ENCODE data around the gene KCNG2.

Gene KCNG2

GRCh38 chr18:79785831-79786230 lies 11.9 kb upstream of the KCNG2 start:
- DNase-seq, result no peak

- no peak for DNase-seq
These were observed 11.4 kb upstream of the KCNG2 start for GRCh38 chr18:79786304-79786703.

- no peak for DNase-seq
These were observed 10.8 kb upstream of the KCNG2 start for GRCh38 chr18:79786786-79787526.

- no peak for DNase-seq
These were observed 10.2 kb upstream of the KCNG2 start for GRCh38 chr18:79787527-79787864.

GRCh38 chr18:79787865-79788733 lies 9.6 kb upstream of the KCNG2 start:
- no peak for DNase-seq

- no peak for DNase-seq
These were observed 9.0 kb upstream of the KCNG2 start for GRCh38 chr18:79788734-79789085.

GRCh38 chr18:79789091-79789891 lies 8.4 kb upstream of the KCNG2 start:
- no peak for DNase-seq

GRCh38 chr18:79789901-79790890 lies 7.5 kb upstream of the KCNG2 start:
- DNase-seq, result no peak

- DNase-seq, result peak in 2 of 14 donors; percentile 5 to 17
These were observed 6.5 kb upstream of the KCNG2 start for GRCh38 chr18:79790996-79791972.

GRCh38 chr18:79792096-79792987 lies 5.4 kb upstream of the KCNG2 start:
- DNase-seq, result no peak

GRCh38 chr18:79792988-79793355 lies 4.8 kb upstream of the KCNG2 start:
- DNase-seq, result no peak

- DNase-seq, result no peak
These were observed 2.9 kb upstream of the KCNG2 start for GRCh38 chr18:79794846-79795245.

- no peak for DNase-seq
These were observed 2.3 kb upstream of the KCNG2 start for GRCh38 chr18:79795446-79795845.

- no peak for DNase-seq
These were observed 1.7 kb upstream of the KCNG2 start for GRCh38 chr18:79796016-79796415.

- DNase-seq, result no peak
These were observed 970 bp upstream of the KCNG2 start for GRCh38 chr18:79796531-79797405.

- no peak for DNase-seq
These were observed 734 bp downstream of the KCNG2 start for GRCh38 chr18:79798346-79798998.

GRCh38 chr18:79798999-79799370 lies 1.2 kb downstream of the KCNG2 start:
- DNase-seq, result no peak
